A673 (cell line): ENCODE data around the gene PDIK1L. TPM values are rescaled to one million over a fixed set of nuclear protein-coding genes. Genes with fewer than 3 reads are reported as not detected.

Experiments used
- BruUV-seq: library from RNA; stranded (reverse); fragments of 400-500 nt; replicated peaks from 2 replicates; lab custom pipeline; 2021; lab: Mats Ljungman, UMichigan
- CTCF ChIA-PET: fragments of 300-600 bp; sonication (Branson Sonifier 250); formaldehyde crosslinking; loops from one replicate; lab custom pipeline; 2022; ENCODE audit warnings: antibody characterized with exemption; lab: Charles Lee
- POLR2A ChIA-PET: fragments of 300-600 bp; sonication (Branson Sonifier 250); formaldehyde crosslinking; loops from one replicate; lab custom pipeline; 2022; ENCODE audit warnings: antibody characterized with exemption; ENCODE audit not compliant: low non-redundant PET; lab: Charles Lee
- DNase-seq: peaks from one replicate; pipeline ENCODE4 v3.0.0-alpha.2; 2015; ENCODE audit warnings: low spot score
- H3K27ac ChIP-seq: fragments of 200-600 bp; sonication (generic); 2 replicates; pipeline ENCODE4 v1.5.1; 2016; ENCODE audit warnings: mixed run types, low read depth, mild to moderate bottlenecking, mixed read lengths, antibody characterized with exemption, low read length; ENCODE audit not compliant: poor library complexity, severe bottlenecking
- H3K27me3 ChIP-seq: fragments of 200-600 bp; sonication (generic); replicated peaks from 2 replicates; pipeline ENCODE4 v1.6.1; 2017; ENCODE audit warnings: mixed run types, low read depth, mild to moderate bottlenecking, mixed read lengths, antibody characterized with exemption, low read length; ENCODE audit not compliant: insufficient read depth, poor library complexity
- H3K36me3 ChIP-seq: fragments of 200-600 bp; sonication (generic); 2 replicates; pipeline ENCODE4 v1.6.1; 2016; ENCODE audit warnings: mixed run types, mild to moderate bottlenecking, mixed read lengths, antibody characterized with exemption, low read length; ENCODE audit not compliant: insufficient read depth, poor library complexity, severe bottlenecking
- H3K4me1 ChIP-seq: fragments of 200-600 bp; sonication (generic); 2 replicates; pipeline ENCODE4 v1.6.1; 2017; ENCODE audit warnings: mixed run types, mild to moderate bottlenecking, mixed read lengths, antibody characterized with exemption, low read length; ENCODE audit not compliant: insufficient read depth, poor library complexity, severe bottlenecking
- H3K4me3 ChIP-seq: fragments of 200-600 bp; sonication (generic); 2 replicates; pipeline ENCODE4 v1.5.1; 2016; ENCODE audit warnings: low read depth, mixed run types, mild to moderate bottlenecking, mixed read lengths, low read length; ENCODE audit not compliant: poor library complexity, severe bottlenecking
- H3K9me3 ChIP-seq: fragments of 200-600 bp; sonication (generic); 2 replicates; pipeline ENCODE4 v1.6.1; 2016; ENCODE audit warnings: mixed run types, low read depth, mild to moderate bottlenecking, mixed read lengths, antibody characterized with exemption, low read length; ENCODE audit not compliant: poor library complexity, severe bottlenecking
- EZH2 ChIP-seq: fragments of 200-600 bp; sonication (generic); IDR thresholded peaks from 2 replicates; pipeline ENCODE4 v1.6.1; 2017; ENCODE audit warnings: borderline replicate concordance, low read depth, mild to moderate bottlenecking, mixed read lengths, antibody characterized with exemption, low read length; ENCODE audit not compliant: poor library complexity, severe bottlenecking
- intact Hi-C: fragments of 100-400 bp; cut with micrococcal nuclease; formaldehyde crosslinking; loops from one replicate; pipeline ENCODE4 v1.10.0; 2022; ENCODE audit not compliant: unreplicated experiment
- total RNA-seq: library from RNA; stranded (reverse); gene quantifications from 2 replicates; pipeline ENCODE4 v1.2.3, GENCODE V29; 2021
- TF ChIP-seq, protein P1 (sequence below): fragments of 300-800, 200-600 bp; sonication (generic); conservative IDR thresholded peaks from 2 replicates; pipeline ENCODE4 v1.5.1; 2017; ENCODE audit warnings: low read depth, mild to moderate bottlenecking, antibody characterized with exemption, low read length, moderate library complexity, mixed read lengths

The PDIK1L gene
- total RNA-seq, 1 experiment from 2014 or later = 12.9 TPM

DNA sequence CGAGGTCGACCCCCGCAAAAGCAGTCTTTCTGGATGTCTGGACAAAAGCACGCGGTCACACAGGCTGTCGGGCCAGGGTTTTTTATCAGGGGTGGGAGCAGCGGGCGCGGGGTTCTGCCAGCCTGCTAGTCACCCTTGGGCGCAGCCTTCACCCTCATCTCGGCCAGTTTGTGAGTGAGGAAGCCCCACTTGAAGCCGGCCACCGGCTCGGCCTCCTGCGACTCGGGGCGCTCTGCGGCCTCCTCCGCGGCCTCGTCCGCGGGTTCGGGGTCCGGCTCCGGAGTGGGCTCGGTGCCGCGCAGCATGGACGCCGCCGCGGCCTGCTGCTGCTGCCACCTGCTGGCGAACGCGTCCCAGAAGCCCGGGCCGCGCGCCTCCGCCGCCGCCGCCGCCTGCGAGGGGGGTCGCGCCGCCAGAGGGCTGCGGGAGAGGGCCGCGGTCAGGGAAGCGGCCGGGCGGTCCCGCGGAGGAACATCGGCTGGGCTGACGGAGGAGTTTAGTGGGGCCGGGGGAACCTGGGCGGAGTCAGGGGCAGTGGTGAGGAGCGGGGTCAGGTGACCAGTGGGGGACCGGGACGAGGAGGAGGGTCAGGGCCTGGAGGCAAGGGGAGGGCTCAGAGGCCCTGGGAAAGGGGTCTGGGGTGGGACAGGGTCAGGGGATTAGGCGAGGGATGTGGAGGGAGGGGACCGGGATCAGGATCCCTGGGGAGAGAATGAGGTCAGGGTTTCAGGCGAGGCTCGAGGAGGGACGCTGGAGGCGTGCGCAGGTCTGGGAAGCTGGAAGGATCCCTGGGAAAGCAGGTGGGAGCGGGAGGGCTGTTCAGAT, 52.6 kb downstream of the PDIK1L start:
- Histone ChIP-seq H3K9me3 (no peaks in the 10 kb centered on the region), H3K4me1 (peaks cover 27% of the 10 kb centered on the region), H3K4me3 (peak overlapping the region; percentile 51), H3K27ac (peak overlapping the region; percentile 54), H3K36me3 (no peaks in the 10 kb centered on the region), H3K27me3 (no peaks in the 10 kb centered on the region)
- DNase-seq = peak; percentile 62
- ChIA-PET POLR2A (no interaction called here), CTCF (interaction anchor here (0.6 kb wide), 1 partner anchor 156 kb away, joined by 10 read pairs; no protein-coding TSS in a partner anchor)
- BruUV-seq = no TSS peak
- TF ChIP-seq, protein P1, sequence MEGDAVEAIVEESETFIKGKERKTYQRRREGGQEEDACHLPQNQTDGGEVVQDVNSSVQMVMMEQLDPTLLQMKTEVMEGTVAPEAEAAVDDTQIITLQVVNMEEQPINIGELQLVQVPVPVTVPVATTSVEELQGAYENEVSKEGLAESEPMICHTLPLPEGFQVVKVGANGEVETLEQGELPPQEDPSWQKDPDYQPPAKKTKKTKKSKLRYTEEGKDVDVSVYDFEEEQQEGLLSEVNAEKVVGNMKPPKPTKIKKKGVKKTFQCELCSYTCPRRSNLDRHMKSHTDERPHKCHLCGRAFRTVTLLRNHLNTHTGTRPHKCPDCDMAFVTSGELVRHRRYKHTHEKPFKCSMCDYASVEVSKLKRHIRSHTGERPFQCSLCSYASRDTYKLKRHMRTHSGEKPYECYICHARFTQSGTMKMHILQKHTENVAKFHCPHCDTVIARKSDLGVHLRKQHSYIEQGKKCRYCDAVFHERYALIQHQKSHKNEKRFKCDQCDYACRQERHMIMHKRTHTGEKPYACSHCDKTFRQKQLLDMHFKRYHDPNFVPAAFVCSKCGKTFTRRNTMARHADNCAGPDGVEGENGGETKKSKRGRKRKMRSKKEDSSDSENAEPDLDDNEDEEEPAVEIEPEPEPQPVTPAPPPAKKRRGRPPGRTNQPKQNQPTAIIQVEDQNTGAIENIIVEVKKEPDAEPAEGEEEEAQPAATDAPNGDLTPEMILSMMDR = peak; percentile 60; the same call in 1 of the 2 replicates
- no peak for TF ChIP-seq EZH2
- intact Hi-C loops = loop anchor here (1.0 kb wide), 1 partner anchor 59 kb away; no protein-coding TSS in a partner anchor

DNA sequence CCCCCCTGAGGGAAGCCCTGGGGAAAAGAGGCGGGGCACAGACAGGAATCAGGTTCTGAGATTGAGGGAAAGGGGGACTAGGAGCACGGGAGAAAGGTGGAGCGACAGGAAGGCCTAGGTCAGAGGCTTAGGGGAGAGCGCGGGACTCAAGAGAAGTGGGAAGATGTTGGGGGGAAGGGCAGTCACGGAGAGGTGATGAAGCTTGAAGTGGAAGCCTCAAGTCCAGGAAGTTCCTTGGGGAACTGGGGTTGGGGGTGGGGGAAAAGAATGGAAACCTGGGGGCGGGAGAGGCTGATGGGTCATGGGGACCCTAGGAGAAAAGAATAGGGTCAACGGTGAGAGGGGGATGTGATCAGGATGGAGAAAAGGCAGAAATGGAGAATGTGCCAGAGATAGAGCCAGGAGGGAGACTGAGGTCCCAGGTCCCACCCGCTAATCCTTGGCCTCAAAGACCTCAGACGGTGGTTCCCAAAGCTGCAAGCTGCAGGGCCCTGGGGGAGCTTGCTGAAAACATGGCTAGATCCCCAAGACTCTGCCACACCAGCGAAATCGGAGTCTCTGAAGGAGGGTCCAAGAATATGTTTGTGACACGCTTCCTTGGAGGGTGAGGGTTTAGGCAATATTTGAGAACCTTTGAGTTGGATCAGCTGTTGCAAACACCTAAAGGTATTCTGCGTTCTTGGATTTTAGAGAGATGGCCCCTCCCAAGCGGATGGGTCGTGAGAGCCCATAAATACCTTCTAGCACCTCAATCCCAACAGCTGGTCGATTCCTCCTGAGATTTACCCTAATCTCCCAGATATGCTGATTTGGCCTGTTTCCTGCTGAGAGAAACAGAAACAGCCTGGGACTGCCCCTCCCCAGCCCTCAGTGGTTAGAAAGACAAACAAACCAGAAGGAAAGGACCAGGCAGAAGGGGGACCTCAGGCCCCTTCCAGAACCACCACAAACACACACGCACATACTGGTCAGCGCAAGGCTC, 53.5 kb downstream of the PDIK1L start:
- TF ChIP-seq, protein P1 = no peak
- TF ChIP-seq EZH2 = no peak
- Histone ChIP-seq H3K4me3 (no peak overlapping the region), H3K27me3 (no peaks in the 10 kb centered on the region), H3K4me1 (peaks cover 30% of the 10 kb centered on the region), H3K9me3 (no peaks in the 10 kb centered on the region), H3K27ac (no peak overlapping the region), H3K36me3 (no peaks in the 10 kb centered on the region)
- POLR2A ChIA-PET = no interaction called here
- CTCF ChIA-PET = interaction anchor here (0.6 kb wide), 1 partner anchor 155 kb away, joined by 10 read pairs; no protein-coding TSS in a partner anchor
- DNase-seq = no peak
- intact Hi-C loops = loop anchor here (1.0 to 5.0 kb wide), 2 partner anchors 60 to 157 kb away; no protein-coding TSS in a partner anchor
- BruUV-seq = no TSS peak

DNA sequence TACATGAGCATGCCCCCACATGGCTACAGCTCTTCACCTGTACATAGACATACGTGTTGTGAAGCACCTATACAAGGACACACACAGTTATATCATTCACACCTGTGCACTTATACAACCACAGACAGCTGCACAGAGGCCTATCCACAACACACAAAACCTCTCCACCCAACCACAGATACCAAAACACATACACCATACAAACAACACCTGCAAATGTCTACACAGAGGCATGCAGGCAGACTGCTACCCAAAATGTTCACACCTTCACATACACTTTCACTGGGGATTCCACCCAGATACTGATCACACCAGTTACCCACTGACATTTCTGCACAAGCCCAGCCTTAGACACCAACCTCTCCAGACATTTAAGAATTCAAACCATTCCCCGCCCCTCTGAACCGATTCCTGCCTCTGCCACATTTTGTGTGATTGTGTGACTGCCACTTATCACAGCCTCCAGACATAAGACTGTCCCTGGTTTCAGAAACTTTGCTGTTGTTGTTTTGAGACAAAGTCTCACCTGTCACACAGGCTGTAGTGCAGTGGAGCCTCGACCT, 55.2 kb downstream of the PDIK1L start:
- Histone ChIP-seq H3K27ac (no peak overlapping the region), H3K4me1 (peaks cover 26% of the 10 kb centered on the region), H3K4me3 (no peak overlapping the region), H3K27me3 (no peaks in the 10 kb centered on the region), H3K36me3 (peaks cover 4% of the 10 kb centered on the region), H3K9me3 (no peaks in the 10 kb centered on the region)
- intact Hi-C loops = loop anchor here (5.0 kb wide), 1 partner anchor 156 kb away; no protein-coding TSS in a partner anchor
- DNase-seq = no peak
- BruUV-seq = no TSS peak
- ChIA-PET POLR2A (no interaction called here), CTCF (no interaction called here)
- TF ChIP-seq, protein P1 = no peak
- no peak for TF ChIP-seq EZH2
